HG03025 (cell line): ENCODE data around the gene PITHD1.
"Not testable (repeated sequence)": the region's sequence is repeated elsewhere in the genome, so short reads cannot be mapped to it uniquely, and the experiment has no call there.

ENCODE experiments used
- ATAC-seq: cut with Tn5 transposase; IDR thresholded peaks from one replicate; pipeline ENCODE4 v1.9.1; 2021; ENCODE audit warnings: mild to moderate bottlenecking, moderate library complexity; ENCODE audit not compliant: unreplicated experiment, low FRiP score

The PITHD1 gene

GRCh38 chr1:23816906-23817305, 38.7 kb downstream of the PITHD1 start:
- no peak for ATAC-seq

GRCh38 chr1:23817633-23818032, 39.4 kb downstream of the PITHD1 start:
- no peak for ATAC-seq

- ATAC-seq, result no peak
Measured at GRCh38 chr1:23823767-23824166, 45.5 kb downstream of the PITHD1 start.

GRCh38 chr1:23824711-23825075, 46.5 kb downstream of the PITHD1 start:
- peak; percentile 12 for ATAC-seq

DNA sequence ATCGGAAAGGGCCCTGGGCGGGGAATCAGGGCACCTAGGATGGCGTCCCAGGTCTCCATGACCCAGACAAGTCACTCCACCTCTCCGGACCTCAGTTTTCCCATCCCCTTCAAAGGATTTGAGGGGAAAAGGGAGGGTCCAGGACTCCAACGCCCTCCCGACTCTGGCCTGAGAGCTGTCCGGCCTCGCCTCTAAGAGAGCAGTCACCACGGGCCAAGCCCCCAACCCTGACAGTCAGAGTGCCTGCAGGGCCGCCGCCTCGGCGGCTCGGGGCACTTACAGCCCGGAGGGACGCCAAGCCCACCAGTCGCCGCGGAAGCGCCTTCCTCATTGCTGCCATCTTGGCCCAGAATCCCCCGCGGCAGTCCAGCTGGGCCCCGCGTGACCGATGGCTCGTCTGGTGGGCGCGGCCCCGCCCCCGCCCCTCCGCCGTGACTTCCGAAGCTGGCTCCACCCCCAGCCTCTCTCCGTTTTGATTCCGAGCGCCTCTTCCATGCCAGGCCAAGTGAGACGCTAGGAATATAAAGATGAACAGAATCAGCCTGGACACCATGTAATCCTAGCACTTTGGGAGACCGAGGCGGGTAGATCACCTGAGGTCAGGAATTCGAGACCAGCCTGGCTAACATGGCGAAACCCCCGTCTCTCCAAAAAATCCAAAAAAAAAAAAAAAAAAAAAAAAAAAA, 47.0 kb downstream of the PITHD1 start, which contains the start of gene HMGCL:
TSS of gene HMGCL (minus strand) at position 354 of the 686 bp plus-strand sequence. CDS start at position 340, 14 bp downstream.
- peak; percentile 71 for ATAC-seq

GRCh38 chr1:23825762-23826522, 47.7 kb downstream of the PITHD1 start:
- ATAC-seq, result no peak

DNA sequence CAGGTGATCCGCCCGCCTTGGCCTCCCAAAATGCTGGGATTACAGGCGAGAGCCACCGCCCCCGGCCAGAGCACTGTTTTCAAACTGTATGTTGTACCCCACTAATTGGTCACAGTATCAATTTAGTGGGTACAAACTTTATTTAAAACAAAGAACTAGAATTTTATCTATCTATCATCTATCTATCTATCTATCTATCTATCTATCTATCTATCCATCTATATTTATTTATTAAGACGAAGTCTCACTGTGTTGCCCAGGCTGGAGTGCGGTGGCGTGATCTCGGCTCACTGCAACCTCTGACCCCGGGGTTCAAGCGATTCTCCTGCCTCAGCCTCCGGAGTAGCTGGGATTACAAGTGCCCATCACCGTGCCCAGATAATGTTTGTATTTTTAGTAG, 48.4 kb downstream of the PITHD1 start:
- ATAC-seq, result not testable (repeated sequence)

- ATAC-seq, result no peak
Measured at GRCh38 chr1:23827717-23828116, 49.5 kb downstream of the PITHD1 start.

DNA sequence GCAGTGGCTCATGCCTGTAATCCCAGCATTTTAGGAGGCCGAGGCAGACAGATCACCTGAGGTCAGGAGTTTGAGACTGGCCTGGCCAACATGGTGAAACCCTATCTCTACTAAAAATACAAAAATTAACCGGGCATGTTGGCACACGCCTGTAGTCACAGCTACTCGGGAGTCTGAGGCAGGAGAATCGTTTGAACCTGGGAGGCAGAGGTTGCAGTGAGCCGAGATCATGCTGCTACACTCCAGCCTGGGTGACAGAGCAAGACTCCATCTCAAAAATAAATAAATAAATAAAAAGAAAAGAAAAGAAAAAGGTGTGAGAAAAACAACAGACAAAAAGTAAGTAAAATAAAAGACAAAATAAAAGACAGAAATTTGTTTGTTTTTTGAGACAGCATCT, 55.9 kb downstream of the PITHD1 start:
- not testable (repeated sequence) for ATAC-seq

DNA sequence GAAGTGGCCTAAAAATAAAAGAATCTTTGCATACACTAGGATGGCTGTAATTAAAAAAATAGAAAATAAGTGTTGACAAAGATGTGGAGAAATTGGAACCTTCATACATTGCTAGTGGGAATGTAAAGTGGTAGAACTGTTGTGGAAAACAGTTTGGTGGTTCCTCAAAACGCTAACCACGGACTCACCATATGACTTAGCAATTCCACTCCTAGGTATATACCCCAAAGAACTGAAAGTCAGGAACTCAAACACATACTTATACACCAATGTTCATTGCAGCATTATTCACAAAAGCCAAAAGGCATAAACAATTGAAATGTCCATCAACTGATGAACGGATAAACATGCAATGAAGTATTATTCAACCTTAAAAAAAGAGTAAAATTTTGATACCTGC, 57.8 kb downstream of the PITHD1 start:
- no peak for ATAC-seq
